Skeletal muscle satellite cell (primary cell): Measurements from ENCODE around the gene DNM3.

ENCODE experiments used
- H3K27me3 ChIP-seq: 2 replicates; pipeline ENCODE4 v1.7.0; 2013; ENCODE audit warnings: low read length; ENCODE audit not compliant: control insufficient read depth, insufficient read depth
- H3K36me3 ChIP-seq: 2 replicates; pipeline ENCODE4 v1.7.0; 2013; ENCODE audit warnings: mild to moderate bottlenecking, control low read depth, low read length; ENCODE audit not compliant: insufficient read depth
- H3K4me1 ChIP-seq: 2 replicates; pipeline ENCODE4 v1.7.0; 2013; ENCODE audit warnings: low read length; ENCODE audit not compliant: control insufficient read depth, insufficient read depth
- H3K4me2 ChIP-seq: 2 replicates; pipeline ENCODE4 v1.7.0; 2013; ENCODE audit warnings: mild to moderate bottlenecking, low read length
- H3K4me3 ChIP-seq: 2 replicates; pipeline ENCODE4 v1.7.0; 2013; ENCODE audit warnings: low read length
- H3K9ac ChIP-seq: 2 replicates; pipeline ENCODE4 v1.7.0; 2013; ENCODE audit warnings: mild to moderate bottlenecking, low read depth, low read length, moderate library complexity
- H3K9me3 ChIP-seq: replicated peaks from 2 replicates; pipeline ENCODE4 v1.7.0; 2013; ENCODE audit warnings: mild to moderate bottlenecking, control low read depth, low read length

Gene DNM3

DNA sequence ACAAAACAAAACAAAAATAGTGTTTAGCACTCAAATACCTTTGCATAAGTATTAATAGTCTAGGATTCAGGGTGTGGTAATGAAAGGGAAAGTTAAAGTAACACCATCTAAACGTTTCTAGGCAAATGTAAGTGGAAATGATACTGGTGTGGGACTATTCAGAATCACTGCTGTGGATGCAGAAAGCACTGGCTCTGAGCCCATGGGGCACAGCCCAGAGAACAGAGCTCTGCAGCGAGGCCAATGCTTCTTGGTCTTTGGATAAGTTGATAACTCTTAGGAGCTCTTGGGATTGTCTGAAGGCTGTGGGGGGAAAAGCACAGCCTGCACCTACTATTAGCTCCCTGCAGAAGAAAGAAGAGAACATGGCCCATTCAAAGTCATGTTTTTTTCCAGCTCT is 21.4 kb upstream of the DNM3 start:
- H3K36me3 ChIP-seq, result no peaks in the 10 kb centered on the region
- H3K9me3 ChIP-seq, result no peaks in the 10 kb centered on the region
- H3K4me3 ChIP-seq, result no peak overlapping the region
- H3K9ac ChIP-seq, result no peak overlapping the region
- H3K4me1 ChIP-seq, result peaks cover 17% of the 10 kb centered on the region
- H3K27me3 ChIP-seq, result no peaks in the 10 kb centered on the region
- H3K4me2 ChIP-seq, result no peak overlapping the region

DNA sequence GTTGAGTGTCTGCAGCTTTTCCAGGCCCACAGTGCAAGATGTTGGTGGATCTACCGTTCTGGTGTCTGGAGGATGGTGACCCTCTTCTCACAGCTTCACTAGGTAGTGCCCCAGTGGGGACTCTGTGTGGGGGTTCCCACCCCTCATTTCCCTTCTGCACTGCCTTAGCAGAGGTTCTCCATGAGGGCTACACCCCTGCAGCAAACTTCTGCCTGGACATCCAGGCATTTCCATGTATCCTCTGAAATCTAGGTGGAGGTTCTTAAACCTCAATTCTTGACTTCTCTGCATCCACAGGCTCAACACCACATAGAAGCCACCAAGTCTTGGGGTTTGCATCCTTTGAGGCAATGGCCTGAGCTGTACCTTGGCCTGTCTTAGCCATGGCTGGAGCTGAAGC is 14.3 kb upstream of the DNM3 start:
- H3K4me3 ChIP-seq, result no peak overlapping the region
- H3K4me1 ChIP-seq, result no peaks in the 10 kb centered on the region
- no peak overlapping the region for H3K4me2 ChIP-seq
- no peak overlapping the region for H3K9ac ChIP-seq
- no peaks in the 10 kb centered on the region for H3K27me3 ChIP-seq
- H3K9me3 ChIP-seq, result no peaks in the 10 kb centered on the region
- H3K36me3 ChIP-seq, result no peaks in the 10 kb centered on the region

- no peaks in the 10 kb centered on the region for H3K36me3 ChIP-seq
- no peak overlapping the region for H3K4me3 ChIP-seq
- H3K9me3 ChIP-seq, result no peaks in the 10 kb centered on the region
- H3K27me3 ChIP-seq, result no peaks in the 10 kb centered on the region
- no peaks in the 10 kb centered on the region for H3K4me1 ChIP-seq
- H3K4me2 ChIP-seq, result no peak overlapping the region
- no peak overlapping the region for H3K9ac ChIP-seq
These were observed 12.5 kb upstream of the DNM3 start for GRCh38 chr1:171828794-171829193.

GRCh38 chr1:171833091-171833825 is 8.0 kb upstream of the DNM3 start:
- no peaks in the 10 kb centered on the region for H3K27me3 ChIP-seq
- H3K9ac ChIP-seq, result no peak overlapping the region
- H3K9me3 ChIP-seq, result no peaks in the 10 kb centered on the region
- H3K4me2 ChIP-seq, result no peak overlapping the region
- H3K4me1 ChIP-seq, result no peaks in the 10 kb centered on the region
- no peak overlapping the region for H3K4me3 ChIP-seq
- H3K36me3 ChIP-seq, result no peaks in the 10 kb centered on the region

DNA sequence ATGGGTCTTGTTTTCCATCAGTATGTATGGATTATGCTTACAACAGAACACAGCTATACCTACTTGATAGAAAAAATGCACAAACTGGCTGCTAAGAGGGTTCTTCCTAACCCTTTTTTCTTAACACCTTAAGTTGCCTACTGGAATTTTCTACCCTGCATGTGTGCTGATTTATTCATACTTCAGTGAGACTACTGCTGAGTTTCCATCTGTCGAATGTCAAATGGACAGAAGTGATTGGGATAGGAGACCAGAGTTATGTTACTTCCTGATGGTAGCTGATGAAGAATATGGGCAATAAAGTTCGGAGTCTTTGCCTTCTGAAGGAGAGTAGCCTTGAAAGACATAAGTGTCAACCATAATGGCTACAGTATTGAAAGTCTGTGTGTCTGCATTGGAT is 6.5 kb upstream of the DNM3 start:
- no peak overlapping the region for H3K4me2 ChIP-seq
- H3K9me3 ChIP-seq, result no peaks in the 10 kb centered on the region
- H3K4me3 ChIP-seq, result no peak overlapping the region
- no peaks in the 10 kb centered on the region for H3K4me1 ChIP-seq
- H3K27me3 ChIP-seq, result no peaks in the 10 kb centered on the region
- no peaks in the 10 kb centered on the region for H3K36me3 ChIP-seq
- no peak overlapping the region for H3K9ac ChIP-seq

GRCh38 chr1:171835891-171836290 is 5.4 kb upstream of the DNM3 start:
- H3K4me1 ChIP-seq, result no peaks in the 10 kb centered on the region
- H3K9ac ChIP-seq, result no peak overlapping the region
- no peak overlapping the region for H3K4me3 ChIP-seq
- no peaks in the 10 kb centered on the region for H3K36me3 ChIP-seq
- H3K27me3 ChIP-seq, result no peaks in the 10 kb centered on the region
- no peak overlapping the region for H3K4me2 ChIP-seq
- H3K9me3 ChIP-seq, result no peaks in the 10 kb centered on the region

GRCh38 chr1:171841931-171842761 is 848 bp downstream of the DNM3 start:
- Histone ChIP-seq H3K36me3 (no peaks in the 10 kb centered on the region), H3K27me3 (peaks cover 5% of the 10 kb centered on the region), H3K4me1 (peaks cover 7% of the 10 kb centered on the region), H3K4me3 (peak overlapping the region; percentile 87), H3K9ac (peak overlapping the region; percentile 74), H3K4me2 (peak overlapping the region; percentile 100), H3K9me3 (no peaks in the 10 kb centered on the region)

DNA sequence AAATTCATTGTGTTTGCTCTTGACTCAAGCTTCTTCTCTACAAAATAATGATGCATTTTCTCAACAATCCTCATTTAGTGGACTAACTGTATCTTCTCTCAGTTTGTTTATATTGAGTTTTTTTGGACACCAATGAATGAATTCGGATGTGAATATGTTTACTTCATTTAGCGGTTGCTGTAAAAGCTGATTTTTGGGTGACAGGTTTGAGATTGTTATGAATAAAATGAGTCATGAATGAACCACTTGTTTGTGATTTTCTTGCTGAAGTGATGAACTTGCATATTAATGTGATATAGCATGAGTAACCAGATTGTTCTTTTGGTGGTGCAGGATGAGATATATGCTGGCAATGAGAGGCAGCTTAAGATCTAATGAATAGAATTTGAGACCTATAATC is 3.1 kb downstream of the DNM3 start:
- H3K36me3 ChIP-seq, result no peaks in the 10 kb centered on the region
- H3K4me1 ChIP-seq, result peaks cover 7% of the 10 kb centered on the region
- H3K9me3 ChIP-seq, result no peaks in the 10 kb centered on the region
- H3K27me3 ChIP-seq, result peaks cover 5% of the 10 kb centered on the region
- no peak overlapping the region for H3K4me3 ChIP-seq
- H3K9ac ChIP-seq, result no peak overlapping the region
- H3K4me2 ChIP-seq, result no peak overlapping the region

GRCh38 chr1:171845998-171846397 is 4.7 kb downstream of the DNM3 start:
- Histone ChIP-seq H3K9ac (no peak overlapping the region), H3K27me3 (peaks cover 5% of the 10 kb centered on the region), H3K9me3 (no peaks in the 10 kb centered on the region), H3K4me3 (no peak overlapping the region), H3K4me2 (no peak overlapping the region), H3K36me3 (no peaks in the 10 kb centered on the region), H3K4me1 (peaks cover 7% of the 10 kb centered on the region)

DNA sequence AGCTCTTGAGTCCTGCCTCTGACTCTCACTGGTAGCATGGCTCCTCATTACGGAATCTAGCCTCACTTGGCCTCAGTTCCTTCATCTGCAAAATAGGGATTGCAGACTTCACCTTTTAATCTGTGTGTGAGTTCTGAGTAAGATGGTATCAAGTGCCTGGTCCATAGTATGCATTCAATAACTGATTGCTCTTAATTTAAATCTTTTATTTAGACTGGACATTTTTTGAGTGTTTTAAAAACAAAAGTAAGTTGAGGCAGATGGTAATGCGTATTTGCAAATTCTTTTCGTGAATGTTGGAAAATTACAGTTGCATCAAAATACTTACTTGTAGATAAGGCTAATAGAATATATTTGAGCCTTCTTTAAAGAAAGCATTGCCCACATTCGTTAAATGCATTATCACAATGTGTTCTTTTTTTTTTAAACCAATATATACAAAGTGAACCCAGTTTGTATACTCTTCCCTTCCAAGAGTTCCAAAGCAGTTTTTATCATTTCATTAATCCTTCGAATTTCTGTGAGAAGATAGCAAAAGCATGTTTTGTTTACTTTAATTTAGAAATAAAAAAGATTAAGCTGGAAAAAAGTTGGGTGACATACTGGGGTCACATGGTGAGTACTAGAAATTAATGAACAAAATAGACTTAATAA is 8.1 kb downstream of the DNM3 start:
- H3K36me3 ChIP-seq, result no peaks in the 10 kb centered on the region
- H3K4me2 ChIP-seq, result no peak overlapping the region
- no peak overlapping the region for H3K9ac ChIP-seq
- no peaks in the 10 kb centered on the region for H3K4me1 ChIP-seq
- no peaks in the 10 kb centered on the region for H3K27me3 ChIP-seq
- no peaks in the 10 kb centered on the region for H3K9me3 ChIP-seq
- H3K4me3 ChIP-seq, result no peak overlapping the region

DNA sequence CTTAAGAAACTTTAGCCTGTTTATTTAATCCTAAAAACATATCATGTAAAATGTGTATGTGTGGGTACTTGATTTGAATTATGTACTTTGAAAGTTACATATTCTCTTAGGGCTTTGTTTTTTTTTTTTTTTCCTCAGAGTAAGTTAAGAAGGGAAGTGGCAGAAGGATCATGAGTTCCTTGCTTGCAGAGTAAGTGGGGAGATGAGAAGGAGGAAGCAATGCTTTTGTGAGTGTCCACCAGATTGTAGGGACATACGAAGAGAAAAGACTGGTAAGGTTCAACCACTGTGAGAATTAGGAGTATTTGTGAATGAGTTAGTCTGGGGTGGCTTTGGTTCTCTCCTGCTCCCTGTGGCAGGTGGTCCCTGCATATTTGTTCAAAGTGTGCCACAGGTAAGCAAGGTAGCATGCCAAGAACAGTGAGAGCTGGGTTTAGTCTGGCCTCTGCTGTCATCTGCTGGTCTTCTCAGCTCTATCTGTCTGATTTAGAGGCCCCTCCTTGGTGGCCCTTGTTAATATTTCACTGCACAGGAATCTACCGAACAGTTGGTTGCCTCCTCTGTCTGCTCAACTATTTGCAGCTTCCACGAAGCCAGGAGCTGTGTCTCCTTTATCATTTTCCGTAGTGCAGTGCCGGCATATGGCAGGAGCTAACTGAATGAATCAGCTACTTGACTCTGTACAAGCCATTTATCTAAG is 9.5 kb downstream of the DNM3 start:
- H3K9me3 ChIP-seq, result no peaks in the 10 kb centered on the region
- H3K36me3 ChIP-seq, result no peaks in the 10 kb centered on the region
- no peak overlapping the region for H3K9ac ChIP-seq
- H3K4me3 ChIP-seq, result no peak overlapping the region
- no peaks in the 10 kb centered on the region for H3K4me1 ChIP-seq
- no peak overlapping the region for H3K4me2 ChIP-seq
- no peaks in the 10 kb centered on the region for H3K27me3 ChIP-seq
